HepG2 (cell line): ENCODE results near the gene INKA2. TPM values are rescaled to one million over a fixed set of nuclear protein-coding genes. Genes with fewer than 3 reads are reported as not detected.

Source experiments
- ATAC-seq: fragments of 200-7000 bp; cut with Tn5 transposase; 3 replicates; pipeline ENCODE4 v1.9.1; 2020; ENCODE audit warnings: mild to moderate bottlenecking, moderate library complexity
- BruUV-seq: library from RNA; stranded (reverse); fragments of 400-500 nt; replicated peaks from 2 replicates; lab custom pipeline; 2021; lab: Mats Ljungman, UMichigan
- CTCF ChIA-PET: fragments of 300-600 bp; formaldehyde crosslinking; extraction: SDS; loops from one replicate; lab custom pipeline; 2021; ENCODE audit warnings: low total read pairs, inconsistent platforms, low intra/inter-chr PET ratio; lab: Yijun Ruan, JAX
- POLR2A ChIA-PET: fragments of 350-600 bp; sonication (Branson Sonifier 250); formaldehyde crosslinking; loops from one replicate; lab custom pipeline; 2020; ENCODE audit warnings: antibody characterized with exemption, inconsistent platforms; lab: Yijun Ruan, JAX
- DNase-seq: peaks from one replicate; pipeline ENCODE4 v3.0.0-alpha.2; 2015; ENCODE audit warnings: low spot score
- FAIRE-seq: peaks from 3 replicates; lab custom pipeline; 2011; peaks lifted over from hg19 to GRCh38; lab: Jason Lieb, UNC
- H2AFZ ChIP-seq: one replicate; pipeline ENCODE4 v1.6.1; 2011; ENCODE audit warnings: low read length, inconsistent platforms
- H3K27ac ChIP-seq: fragments of 300-600 bp; 3 replicates; pipeline ENCODE4 v1.8.0; 2011; ENCODE audit warnings: mixed run types, mild to moderate bottlenecking, mixed read lengths, low read length, inconsistent platforms; ENCODE audit not compliant: insufficient read depth; ENCODE audit errors: extremely low read length
- H3K27me3 ChIP-seq, 2 experiments: fragments of 200-600 bp in 1 of 2; 2 replicates in 1 of 2; 3 replicates in 1 of 2; pipeline versions ENCODE4 v1.6.0 to v1.8.0; 2011; ENCODE audit warnings: low read length in 2 of 2, mild to moderate bottlenecking in 2 of 2, moderate library complexity in 2 of 2, inconsistent platforms in 1 of 2; ENCODE audit not compliant: insufficient read depth in 2 of 2, control insufficient read depth in 1 of 2
- H3K36me3 ChIP-seq, 2 experiments: fragments of 200-600 bp in 1 of 2; replicated peaks in 1 of 2; 2 replicates in 1 of 2; 3 replicates in 1 of 2; pipeline versions ENCODE4 v1.5.1 to v1.8.0; 2011; ENCODE audit warnings: low read length in 2 of 2, inconsistent platforms in 1 of 2; ENCODE audit not compliant: insufficient read depth in 2 of 2, control insufficient read depth in 1 of 2
- H3K4me1 ChIP-seq: 2 replicates; pipeline ENCODE4 v1.5.1; 2012; ENCODE audit warnings: low read length, inconsistent platforms; ENCODE audit not compliant: insufficient read depth
- H3K4me2 ChIP-seq: 2 replicates; pipeline ENCODE4 v1.6.0; 2011; ENCODE audit warnings: low read depth, low read length, inconsistent platforms
- H3K4me3 ChIP-seq, 3 experiments: fragments of 200-600 bp in 1 of 3; sonication (generic), shearing (Covaris generic) in 1 of 3; replicated peaks in 1 of 3; 2 replicates each; pipeline ENCODE4 v1.5.1; 2011 to 2016; ENCODE audit warnings: low read length in 3 of 3, inconsistent platforms in 2 of 3, low read depth in 2 of 3, mild to moderate bottlenecking in 2 of 3, control low read depth in 1 of 3, mixed read lengths in 1 of 3; ENCODE audit not compliant: insufficient read depth in 1 of 3
- H3K79me2 ChIP-seq: one replicate; pipeline ENCODE4 v1.6.1; 2011; ENCODE audit warnings: low read length, inconsistent platforms; ENCODE audit not compliant: insufficient read depth
- H3K9ac ChIP-seq: 2 replicates; pipeline ENCODE4 v1.6.0; 2011; ENCODE audit warnings: mild to moderate bottlenecking, low read depth, low read length, inconsistent platforms; ENCODE audit not compliant: insufficient read depth
- H3K9me3 ChIP-seq: 2 replicates; pipeline ENCODE4 v1.5.1; 2012; ENCODE audit warnings: mild to moderate bottlenecking, low read length
- H4K20me1 ChIP-seq: 2 replicates; pipeline ENCODE4 v1.6.0; 2011; ENCODE audit warnings: inconsistent platforms, mild to moderate bottlenecking, low read length, moderate library complexity; ENCODE audit not compliant: insufficient read depth
- ATF7 ChIP-seq, 2 experiments: fragments of 450-650 bp in 1 of 2; sonication (generic) in 1 of 2; formaldehyde crosslinking in 1 of 2; IDR thresholded peaks; 2 replicates each; pipeline versions ENCODE4 v1.4.0 to v1.6.1; 2016 to 2020; ENCODE audit warnings: antibody characterized with exemption in 1 of 2, mild to moderate bottlenecking in 1 of 2, missing genetic modification reagents in 1 of 2
- CHD4 ChIP-seq: fragments of 200-600 bp; sonication (generic); IDR thresholded peaks from 2 replicates; pipeline ENCODE4 v1.7.0; 2017; ENCODE audit warnings: mild to moderate bottlenecking, low read length, borderline replicate concordance
- SMC3 ChIP-seq: IDR thresholded peaks from 2 replicates; pipeline ENCODE4 v1.6.1; 2011; ENCODE audit warnings: low read length, improper control_type of control experiment
- ZNF629 ChIP-seq: sonication (generic); formaldehyde crosslinking; conservative IDR thresholded peaks from 2 replicates; pipeline ENCODE4 v1.5.0; 2020; ENCODE audit warnings: missing genetic modification reagents
- ZSCAN22 ChIP-seq: sonication (generic); formaldehyde crosslinking; IDR thresholded peaks from 2 replicates; pipeline ENCODE4 v1.4.0; 2020; ENCODE audit warnings: mild to moderate bottlenecking, missing genetic modification reagents
- WGBS: methylation state at CpG from one replicate; pipeline ENCODE4 v1.1.6; 2017; ENCODE audit warnings: low lambda C conversion rate; 5-methylcytosine and 5-hydroxymethylcytosine counted together
- in situ Hi-C: cut with HindIII; loops from 2 replicates; pipeline ENCODE4 v1.10.0; 2017; ENCODE audit warnings: low pct_unique_long_range_greater_than_20kb; ENCODE audit not compliant: extremely low pct_ligation_motif_present
- intact Hi-C: fragments of 100-400 bp; cut with micrococcal nuclease; formaldehyde crosslinking; loops from one replicate; pipeline ENCODE4 v1.10.0; 2022; ENCODE audit not compliant: unreplicated experiment
- polyA plus RNA-seq, 8 experiments: library from polyadenylated mRNA; depleted of rRNA in 3 of 8; stranded (reverse) in 7 of 8; unstranded in 1 of 8; fragments of >200 nt; fragmentation: Illumina TruSeq in 4 of 8; extraction: Trizol in 4 of 8; gene quantifications; 2 replicates each; pipeline versions ENCODE4 v1.2.1 to v1.2.3, GENCODE V29; 2011 to 2016; ENCODE audit warnings: low read depth in 4 of 8, missing spikeins in 1 of 8, mixed read lengths in 1 of 8; ENCODE audit not compliant: insufficient read depth in 1 of 8
- total RNA-seq, 5 experiments: library from RNA; depleted of rRNA; stranded (reverse); fragments of >200 nt; fragmentation: Illumina TruSeq; extraction: Trizol; gene quantifications; 2 replicates each; pipeline ENCODE4 v1.2.3, GENCODE V29; 2016; ENCODE audit warnings: low read depth in 1 of 5
- TF ChIP-seq, protein P1 (sequence below): sonication (generic); formaldehyde crosslinking; IDR thresholded peaks from 2 replicates; pipeline ENCODE4 v1.8.1; 2022; ENCODE audit warnings: low read depth, mild to moderate bottlenecking, missing genetic modification reagents

INKA2 gene
- total and polyA plus RNA-seq, 2 of the 13 experiments (the other 11 are each of a cell fraction or from before 2014, with no cell fraction given): 2.6 to 4.6 TPM

DNA sequence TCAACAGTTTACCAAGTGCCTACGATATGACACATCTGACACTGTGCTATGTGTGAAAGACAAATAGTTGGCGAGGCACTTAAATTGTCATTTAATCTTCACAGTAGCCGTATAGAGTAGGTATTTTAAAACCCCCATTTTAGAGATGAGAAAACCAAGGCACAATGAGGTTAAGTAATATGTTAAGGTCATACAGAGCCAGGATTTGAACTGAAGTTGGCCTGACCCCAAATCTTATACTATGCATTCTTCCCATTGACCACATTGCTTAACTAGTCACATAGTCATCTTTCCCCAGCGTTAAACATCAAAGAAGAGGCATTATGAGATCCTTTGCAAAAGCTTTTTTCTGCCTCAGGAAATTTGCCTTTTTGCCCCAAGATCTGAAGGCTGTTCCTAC, 3.9 kb downstream of the INKA2 start:
- Histone ChIP-seq H3K27ac (no peak overlapping the region), H3K4me3 (no peak overlapping the region), H3K4me2 (no peak overlapping the region), H3K79me2 (peaks cover 18% of the 10 kb centered on the region), H3K9me3 (no peaks in the 10 kb centered on the region), H4K20me1 (no peaks in the 10 kb centered on the region), H3K36me3 (no peaks in the 10 kb centered on the region), H3K27me3 (no peaks in the 10 kb centered on the region), H3K4me1 (peaks cover 95% of the 10 kb centered on the region), H3K9ac (no peak overlapping the region), H2AFZ (no peak overlapping the region)
- no peak for DNase-seq
- 90% methylated on average over 4 of the region's 4 CpGs for WGBS
- POLR2A ChIA-PET: no interaction called here
- in situ Hi-C loops: no loop called here
- CTCF ChIA-PET: no interaction called here
- BruUV-seq: no TSS peak
- TF ChIP-seq CHD4 (0 out of 2 replicates have a peak, but pooled peaks have one; percentile 34), ZSCAN22 (CRISPR knock-in tag) (no peak), ZNF629 (CRISPR knock-in tag) (peak; percentile 65)
- FAIRE-seq: no peak
- intact Hi-C loops: no loop called here
- no peak for ATAC-seq

DNA sequence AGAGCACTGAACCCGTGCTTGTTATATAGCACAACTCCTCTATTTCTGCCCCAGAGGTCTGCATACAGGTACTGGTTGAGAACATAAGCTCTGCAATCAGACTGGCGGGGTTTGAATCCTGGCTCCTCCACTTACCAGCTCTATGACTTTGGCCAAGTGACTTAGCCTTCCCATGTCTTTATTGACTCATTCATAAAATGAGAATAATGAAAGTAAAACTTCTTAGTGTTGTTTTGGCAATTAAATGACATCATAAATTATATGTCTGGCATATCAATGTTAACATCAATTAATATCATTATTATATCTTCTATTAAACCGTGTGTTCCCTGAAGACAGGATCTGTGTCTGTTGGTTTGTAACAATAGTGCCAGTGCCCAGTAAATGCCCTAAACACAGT, 4.3 kb downstream of the INKA2 start:
- H3K27ac ChIP-seq: peak overlapping the region; percentile 82
- ChIA-PET CTCF (no interaction called here), POLR2A (interaction anchor here (0.6 kb wide), 1 partner anchor 25 kb away, joined by 3 read pairs; no protein-coding TSS in a partner anchor)
- FAIRE-seq (no peak), ATAC-seq (no peak), DNase-seq (no peak)
- intact Hi-C loops: no loop called here
- 91% methylated on average over 3 of the region's 3 CpGs for WGBS
- no TSS peak for BruUV-seq
- H3K4me3 ChIP-seq: no peak overlapping the region
- no peaks in the 10 kb centered on the region for H4K20me1 ChIP-seq
- peaks cover 95% of the 10 kb centered on the region for H3K4me1 ChIP-seq
- peaks cover 18% of the 10 kb centered on the region for H3K79me2 ChIP-seq
- in situ Hi-C loops: no loop called here
- H3K4me2 ChIP-seq: no peak overlapping the region
- TF ChIP-seq, protein P1, sequence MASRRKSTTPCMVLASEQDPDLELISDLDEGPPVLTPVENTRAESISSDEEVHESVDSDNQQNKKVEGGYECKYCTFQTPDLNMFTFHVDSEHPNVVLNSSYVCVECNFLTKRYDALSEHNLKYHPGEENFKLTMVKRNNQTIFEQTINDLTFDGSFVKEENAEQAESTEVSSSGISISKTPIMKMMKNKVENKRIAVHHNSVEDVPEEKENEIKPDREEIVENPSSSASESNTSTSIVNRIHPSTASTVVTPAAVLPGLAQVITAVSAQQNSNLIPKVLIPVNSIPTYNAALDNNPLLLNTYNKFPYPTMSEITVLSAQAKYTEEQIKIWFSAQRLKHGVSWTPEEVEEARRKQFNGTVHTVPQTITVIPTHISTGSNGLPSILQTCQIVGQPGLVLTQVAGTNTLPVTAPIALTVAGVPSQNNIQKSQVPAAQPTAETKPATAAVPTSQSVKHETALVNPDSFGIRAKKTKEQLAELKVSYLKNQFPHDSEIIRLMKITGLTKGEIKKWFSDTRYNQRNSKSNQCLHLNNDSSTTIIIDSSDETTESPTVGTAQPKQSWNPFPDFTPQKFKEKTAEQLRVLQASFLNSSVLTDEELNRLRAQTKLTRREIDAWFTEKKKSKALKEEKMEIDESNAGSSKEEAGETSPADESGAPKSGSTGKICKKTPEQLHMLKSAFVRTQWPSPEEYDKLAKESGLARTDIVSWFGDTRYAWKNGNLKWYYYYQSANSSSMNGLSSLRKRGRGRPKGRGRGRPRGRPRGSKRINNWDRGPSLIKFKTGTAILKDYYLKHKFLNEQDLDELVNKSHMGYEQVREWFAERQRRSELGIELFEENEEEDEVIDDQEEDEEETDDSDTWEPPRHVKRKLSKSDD (CRISPR knock-in tag): no peak
- TF ChIP-seq SMC3: no peak
- peak; percentile 48; the same call in 1 of the 2 replicates for TF ChIP-seq ATF7 (IDR thresholded peaks at IDR 0.05)
- TF ChIP-seq ATF7 (CRISPR knock-in tag; IDR thresholded peaks at IDR 0.05): no peak
- H3K9me3 ChIP-seq: no peaks in the 10 kb centered on the region
- peak overlapping the region; percentile 68; the same call in 1 of the 2 replicates for H3K9ac ChIP-seq
- no peaks in the 10 kb centered on the region for H3K36me3 ChIP-seq
- H3K27me3 ChIP-seq: no peaks in the 10 kb centered on the region
- H2AFZ ChIP-seq: no peak overlapping the region
